Ovary (tissue), 9 donors: ENCODE results near the gene NHP2. TPM values are rescaled to one million over a fixed set of nuclear protein-coding genes. Genes with fewer than 3 reads are reported as not detected.

Experiments used
- DNase-seq, 5 donors: peaks; one replicate each; pipeline ENCODE4 v3.0.0-alpha.2; 2019 to 2020
- H3K27ac ChIP-seq, 2 donors: fragments of 200-600 bp; one replicate each; pipeline versions ENCODE4 v1.5.1 to v1.8.0; 2019 to 2022
- H3K27me3 ChIP-seq: fragments of 200-600 bp; one replicate; pipeline ENCODE4 v1.8.0; 2022
- H3K36me3 ChIP-seq: fragments of 200-600 bp; sonication (generic); one replicate; pipeline ENCODE4 v1.5.1; 2019
- H3K4me1 ChIP-seq: one replicate; pipeline ENCODE4 v1.8.1; 2013; ENCODE audit warnings: mild to moderate bottlenecking, moderate library complexity; ENCODE audit not compliant: insufficient read depth
- H3K4me3 ChIP-seq: fragments of 200-600 bp; sonication (generic); one replicate; pipeline ENCODE4 v1.5.1; 2017
- H3K9me3 ChIP-seq, 2 donors: fragments of 200-600 bp in 1 of 2; sonication (generic) in 1 of 2; one replicate each; pipeline versions ENCODE4 v1.5.1 to v1.8.1; 2013 to 2019; ENCODE audit warnings: mild to moderate bottlenecking in 1 of 2, moderate library complexity in 1 of 2
- EP300 ChIP-seq: sonication (generic); formaldehyde crosslinking; IDR thresholded peaks from one replicate; pipeline ENCODE4 v1.6.1; 2017; ENCODE audit warnings: antibody characterized with exemption
- POLR2A ChIP-seq: fragments of 450-650 bp; IDR thresholded peaks from one replicate; pipeline ENCODE4 v1.6.1; 2017; ENCODE audit warnings: antibody characterized with exemption, mild to moderate bottlenecking, moderate library complexity
- WGBS, 3 donors: extraction: QIAGEN DNeasy Blood & Tissue Kit in 1 of 3; methylation state at CpG; one replicate each; pipeline versions ENCODE4 v1.1.5 to v1.1.7; 2013 to 2017; 5-methylcytosine and 5-hydroxymethylcytosine counted together
- intact Hi-C, 4 donors: fragments of 100-400 bp; cut with DNase I; formaldehyde crosslinking; loops; one replicate each; pipeline versions ENCODE4 v1.11.0 to v1.15.1; 2022 to 2023
- polyA plus RNA-seq, 2 donors: library from polyadenylated mRNA; stranded (reverse); fragments of 200-250 nt in 1 of 2; fragments of 350-450 nt in 1 of 2; fragmentation: Illumina TruSeq in 1 of 2; extraction: RNeasy Lipid Tissue Mini Kit (QIAGEN cat#74804) in 1 of 2; gene quantifications; one replicate each; pipeline ENCODE4 v1.2.3, GENCODE V29; 2013 to 2014
- total RNA-seq, 7 donors: library from RNA; depleted of rRNA in 2 of 7; stranded (reverse); fragments of >200 nt in 2 of 7; fragmentation: NEBNext Ultra II Directional in 3 of 7; extraction: Animal tissue kit (Norgen Biotek cat#: 25700) in 3 of 7; gene quantifications; one replicate each; pipeline versions ENCODE4 v1.1.0 to v1.2.4, GENCODE V29; 2016 to 2023
- TF ChIP-seq, protein P1 (sequence below), 3 donors: fragments of 450-650 bp in 2 of 3; fragments of 200-600 bp in 1 of 3; IDR thresholded peaks; one replicate each; pipeline versions ENCODE4 v1.5.1 to v1.8.0; 2016 to 2022; ENCODE audit warnings: antibody characterized with exemption in 3 of 3, mild to moderate bottlenecking in 1 of 3
- donor health status: DM: no; HTN: no; CAD: no; lungs with moderate emphysema.
- donor health status: DM: no; HTN: no; CAD: no.
- donor health status: Bipolar disorder and iron deficiency.
- donor health status: DM: yes; HTN: yes; CAD: no.
- donor health status: DM: no; HTN: no; CAD: no.
- donor health status: DM: yes; HTN: yes; CAD: no.

NHP2 gene
- total and polyA plus RNA-seq, 9 donors, result 50.1 to 174 (median 115) TPM

GRCh38 chr5:178113141-178113787 is 40.4 kb downstream of the NHP2 start, which contains the start of gene N4BP3:
TSS of gene N4BP3 (plus strand) at chr5:178113532. CDS start at chr5:178119584, 6,052 bp downstream.
- Histone ChIP-seq H3K27me3 (no peaks in the 10 kb centered on the region), H3K4me1 (no peaks in the 10 kb centered on the region), H3K9me3 (no peaks in the 10 kb centered on the region), H3K36me3 (no peaks in the 10 kb centered on the region), H3K4me3 (peak within 1 kb of the TSS; percentile 28), H3K27ac (no peak within 1 kb of the TSS)
- DNase-seq, result peak in 3 of 5 donors; percentile 31 to 64 (median 50)
- intact Hi-C loops, result loop anchor here in 1 of 4 donors (10.0 kb wide), 1 partner anchor 292 kb away; no protein-coding TSS in a partner anchor
- TF ChIP-seq EP300, result no peak
- TF ChIP-seq POLR2A, result no peak
- TF ChIP-seq, protein P1, sequence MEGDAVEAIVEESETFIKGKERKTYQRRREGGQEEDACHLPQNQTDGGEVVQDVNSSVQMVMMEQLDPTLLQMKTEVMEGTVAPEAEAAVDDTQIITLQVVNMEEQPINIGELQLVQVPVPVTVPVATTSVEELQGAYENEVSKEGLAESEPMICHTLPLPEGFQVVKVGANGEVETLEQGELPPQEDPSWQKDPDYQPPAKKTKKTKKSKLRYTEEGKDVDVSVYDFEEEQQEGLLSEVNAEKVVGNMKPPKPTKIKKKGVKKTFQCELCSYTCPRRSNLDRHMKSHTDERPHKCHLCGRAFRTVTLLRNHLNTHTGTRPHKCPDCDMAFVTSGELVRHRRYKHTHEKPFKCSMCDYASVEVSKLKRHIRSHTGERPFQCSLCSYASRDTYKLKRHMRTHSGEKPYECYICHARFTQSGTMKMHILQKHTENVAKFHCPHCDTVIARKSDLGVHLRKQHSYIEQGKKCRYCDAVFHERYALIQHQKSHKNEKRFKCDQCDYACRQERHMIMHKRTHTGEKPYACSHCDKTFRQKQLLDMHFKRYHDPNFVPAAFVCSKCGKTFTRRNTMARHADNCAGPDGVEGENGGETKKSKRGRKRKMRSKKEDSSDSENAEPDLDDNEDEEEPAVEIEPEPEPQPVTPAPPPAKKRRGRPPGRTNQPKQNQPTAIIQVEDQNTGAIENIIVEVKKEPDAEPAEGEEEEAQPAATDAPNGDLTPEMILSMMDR (IDR thresholded peaks at IDR 0.05), result no peak
- WGBS, 3 donors, result 1 to 2% (median 1%) methylated on average over 41 to 96 of the region's 96 CpGs

DNA sequence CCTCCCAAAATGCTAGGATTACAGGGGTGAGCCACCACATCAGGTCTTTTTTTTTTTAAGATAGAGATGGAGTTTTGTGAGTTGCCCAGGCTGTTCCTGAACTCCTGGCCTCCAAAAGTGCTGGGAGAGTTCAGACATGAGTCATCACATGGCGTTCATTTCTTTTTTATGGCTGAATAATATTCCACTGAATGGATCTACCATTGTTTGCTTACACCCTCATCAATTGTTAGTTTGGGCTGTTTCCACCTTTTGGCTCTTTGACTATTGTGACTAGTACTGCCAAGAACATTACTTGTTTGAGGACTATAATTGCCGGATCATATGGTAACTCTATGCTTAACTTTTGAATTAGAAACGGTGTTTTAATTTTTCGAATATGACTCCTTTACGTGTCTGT is 41.1 kb downstream of the NHP2 start:
- no peaks in the 10 kb centered on the region for H3K36me3 ChIP-seq
- no peak overlapping the region for H3K4me3 ChIP-seq
- H3K9me3 ChIP-seq, result no peaks in the 10 kb centered on the region
- intact Hi-C loops, result loop anchor here in 1 of 4 donors (10.0 kb wide), 1 partner anchor 292 kb away; no protein-coding TSS in a partner anchor
- no peaks in the 10 kb centered on the region for H3K27me3 ChIP-seq
- no peak for DNase-seq
- no peak overlapping the region for H3K27ac ChIP-seq
- no peaks in the 10 kb centered on the region for H3K4me1 ChIP-seq
- TF ChIP-seq EP300, result no peak
- TF ChIP-seq, protein P1 (IDR thresholded peaks at IDR 0.05), result no peak
- no peak for TF ChIP-seq POLR2A
- 65 to 75% (median 75%) methylated on average over 5 of the region's 5 CpGs for WGBS, 3 donors

DNA sequence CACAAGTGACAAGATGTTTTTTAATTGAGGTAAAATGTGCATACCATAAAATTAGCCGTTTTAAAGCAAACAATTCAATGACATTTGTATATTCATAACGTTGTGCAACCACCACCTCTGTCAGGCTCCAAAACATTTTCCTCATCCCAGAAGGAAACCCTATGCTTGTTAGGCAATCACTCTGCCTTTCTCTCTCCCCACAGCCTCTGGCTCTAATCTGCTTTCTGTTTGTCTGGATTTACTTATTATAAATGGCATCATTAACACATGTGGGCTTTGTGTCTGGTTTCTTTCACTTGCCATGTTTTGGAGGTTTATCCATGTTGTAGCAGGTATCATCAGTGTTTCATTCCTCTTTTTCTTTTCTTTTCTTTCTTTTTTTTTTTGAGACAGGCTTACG is 41.8 kb downstream of the NHP2 start:
- TF ChIP-seq EP300 (no peak), POLR2A (no peak)
- TF ChIP-seq, protein P1 (IDR thresholded peaks at IDR 0.05), result no peak
- DNase-seq, result no peak
- Histone ChIP-seq H3K4me1 (no peaks in the 10 kb centered on the region), H3K9me3 (no peaks in the 10 kb centered on the region), H3K36me3 (no peaks in the 10 kb centered on the region), H3K27me3 (no peaks in the 10 kb centered on the region), H3K4me3 (no peak overlapping the region), H3K27ac (no peak overlapping the region)
- 30 to 41% (median 33%) methylated on average over 3 of the region's 3 CpGs for WGBS, 3 donors
- intact Hi-C loops, result loop anchor here in 1 of 4 donors (10.0 kb wide), 1 partner anchor 293 kb away; no protein-coding TSS in a partner anchor

DNA sequence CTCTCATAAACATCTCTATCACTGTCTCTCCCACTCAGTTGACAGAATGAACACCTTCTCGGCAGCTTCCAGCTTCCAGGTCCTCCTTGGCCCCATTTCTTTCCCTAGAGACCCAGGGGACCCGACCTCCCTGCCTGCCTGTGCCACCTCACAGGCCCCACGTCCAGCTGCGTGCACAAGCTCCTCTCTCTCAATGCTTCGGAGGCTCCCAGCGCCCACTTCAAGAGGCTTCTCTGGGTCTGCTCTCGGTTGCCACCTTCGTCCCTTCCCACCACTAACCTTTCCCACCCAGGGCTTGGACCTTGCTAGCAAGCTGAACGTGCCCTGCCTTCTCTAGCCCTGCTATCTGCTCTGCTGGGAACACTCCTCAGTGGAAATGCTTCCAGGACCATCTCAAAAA is 43.2 kb downstream of the NHP2 start:
- no peaks in the 10 kb centered on the region for H3K4me1 ChIP-seq
- H3K27me3 ChIP-seq, result no peaks in the 10 kb centered on the region
- H3K9me3 ChIP-seq, result no peaks in the 10 kb centered on the region
- H3K36me3 ChIP-seq, result no peaks in the 10 kb centered on the region
- H3K4me3 ChIP-seq, result no peak overlapping the region
- no peak for DNase-seq
- TF ChIP-seq, protein P1 (IDR thresholded peaks at IDR 0.05), result no peak
- TF ChIP-seq POLR2A (no peak), EP300 (no peak)
- intact Hi-C loops, result loop anchor here in 1 of 4 donors (10.0 kb wide), 1 partner anchor 294 kb away; no protein-coding TSS in a partner anchor
- 80 to 84% (median 83%) methylated on average over 9 of the region's 9 CpGs for WGBS, 3 donors
- H3K27ac ChIP-seq, result no peak overlapping the region
